GM18867 (cell line): ENCODE measurements around the gene PDGFA.

Source experiments
- ATAC-seq: cut with Tn5 transposase; IDR thresholded peaks from one replicate; pipeline ENCODE4 v1.9.1; 2021; ENCODE audit warnings: mild to moderate bottlenecking, moderate library complexity; ENCODE audit not compliant: unreplicated experiment

PDGFA gene

GRCh38 chr7:491958-492713 lies 27.5 kb downstream of the PDGFA start:
- ATAC-seq: no peak

- ATAC-seq: no peak
Measured at GRCh38 chr7:491292-491957, 28.2 kb downstream of the PDGFA start.

DNA sequence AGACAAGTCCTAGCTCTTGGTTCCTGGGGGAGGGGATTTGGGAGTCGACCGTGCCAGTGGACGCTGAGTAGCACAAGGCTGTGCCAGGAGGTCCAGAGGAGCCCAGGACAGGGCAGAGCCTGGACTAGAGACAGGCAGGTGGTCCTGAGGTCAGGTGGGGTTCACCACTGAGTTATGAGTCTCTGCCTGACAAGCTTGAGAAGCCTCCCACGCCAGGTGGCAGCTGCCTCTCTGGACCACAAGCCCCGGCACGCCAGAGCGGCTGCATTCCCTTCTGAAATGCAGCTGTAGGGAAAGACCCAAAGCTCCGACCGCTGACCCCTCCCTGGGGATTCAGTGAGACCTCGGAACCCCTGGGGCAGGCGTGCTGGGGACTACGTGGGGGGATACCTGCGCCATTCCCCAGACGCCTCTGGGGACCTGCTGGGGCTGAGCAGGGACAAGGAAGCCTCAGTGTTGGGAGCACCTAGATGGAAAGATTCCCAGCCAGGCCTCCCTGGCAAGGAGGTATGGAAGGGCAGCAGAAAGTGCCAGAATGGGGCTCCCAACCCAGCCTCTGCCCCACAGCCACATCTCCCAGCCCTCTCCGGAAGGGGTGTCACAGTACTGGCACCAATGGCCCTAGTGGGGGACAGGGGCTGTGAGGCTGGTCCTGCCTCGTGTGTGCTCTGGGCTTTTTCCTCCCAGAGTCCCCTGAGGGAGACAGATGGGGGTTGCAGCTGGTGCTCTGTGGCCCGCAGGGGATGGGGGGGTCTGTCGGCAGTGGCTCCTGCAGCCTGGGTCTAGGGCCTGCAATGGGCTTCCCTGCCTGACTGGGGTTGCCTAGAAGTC lies 29.0 kb downstream of the PDGFA start:
- ATAC-seq: no peak

- ATAC-seq: no peak
Measured at GRCh38 chr7:489876-490275, 29.8 kb downstream of the PDGFA start.

DNA sequence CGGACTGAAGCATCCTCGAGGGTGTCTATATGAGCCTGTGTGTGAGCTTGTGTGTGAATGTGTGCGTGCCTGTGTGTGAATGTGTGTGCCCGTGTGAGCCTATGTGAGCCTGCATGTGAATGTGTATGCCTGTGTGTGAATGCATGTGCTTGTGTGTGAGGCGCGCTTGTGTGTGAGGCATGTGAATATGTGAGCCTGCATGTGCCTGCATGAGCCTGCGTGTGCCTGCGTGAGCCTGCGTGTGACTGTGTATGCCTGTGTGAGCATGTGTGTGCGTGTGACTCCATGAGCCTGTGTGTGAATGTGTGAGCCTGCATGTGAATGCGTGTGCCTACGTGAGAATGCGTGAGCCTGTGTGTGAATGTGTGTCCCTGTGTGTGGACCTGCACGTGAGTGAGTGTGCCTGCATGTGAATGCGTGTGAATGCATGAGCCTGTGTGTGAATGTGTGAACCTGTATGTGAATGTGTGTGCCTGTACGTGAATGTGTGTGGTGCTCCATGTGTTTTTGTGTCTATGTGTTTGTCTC lies 33.4 kb downstream of the PDGFA start:
- no peak for ATAC-seq

DNA sequence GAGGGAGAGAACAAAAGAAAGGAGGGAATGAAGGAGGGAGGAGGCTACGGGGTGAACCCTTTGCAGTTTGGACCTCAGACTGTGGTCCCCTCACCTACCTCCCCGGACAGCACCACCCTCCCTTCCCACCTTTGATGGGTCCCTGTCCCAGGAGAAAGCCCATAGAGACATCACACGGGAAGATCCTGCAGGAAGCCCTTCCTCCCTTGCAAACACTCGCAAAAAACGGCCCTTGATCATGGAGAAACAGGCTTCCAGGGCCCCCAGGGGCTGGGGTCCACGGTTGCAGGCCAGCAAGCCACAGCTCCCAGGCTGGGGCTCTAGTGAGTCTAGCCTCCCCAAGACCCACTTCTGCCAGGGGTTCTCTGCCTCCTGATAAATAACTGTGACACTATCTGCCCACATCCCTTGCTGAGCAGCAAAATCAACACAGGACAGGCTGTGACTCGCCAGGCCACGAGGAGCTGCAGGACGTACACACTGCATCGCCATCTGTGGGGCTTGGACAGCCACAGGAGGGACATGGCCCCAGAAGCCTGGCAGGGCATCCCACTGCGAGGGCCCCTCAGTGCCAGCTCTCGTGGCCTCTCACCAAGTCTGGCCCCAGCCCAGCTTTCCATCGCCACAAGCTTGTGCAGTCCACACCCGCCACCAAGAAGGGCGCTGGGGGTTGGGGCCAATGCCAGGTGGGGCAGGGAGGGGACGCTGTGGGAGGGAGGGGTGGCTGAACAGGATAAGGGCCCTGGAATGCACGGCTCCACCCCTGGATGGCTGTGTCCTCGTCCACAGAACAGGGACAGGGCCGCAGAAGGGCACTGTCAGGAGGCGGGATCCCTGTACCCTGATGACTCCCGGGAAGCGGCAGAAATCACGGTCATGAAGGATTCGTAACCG lies 34.2 kb downstream of the PDGFA start:
- no peak for ATAC-seq

- ATAC-seq: no peak
Measured at GRCh38 chr7:484356-485101, 35.1 kb downstream of the PDGFA start.

DNA sequence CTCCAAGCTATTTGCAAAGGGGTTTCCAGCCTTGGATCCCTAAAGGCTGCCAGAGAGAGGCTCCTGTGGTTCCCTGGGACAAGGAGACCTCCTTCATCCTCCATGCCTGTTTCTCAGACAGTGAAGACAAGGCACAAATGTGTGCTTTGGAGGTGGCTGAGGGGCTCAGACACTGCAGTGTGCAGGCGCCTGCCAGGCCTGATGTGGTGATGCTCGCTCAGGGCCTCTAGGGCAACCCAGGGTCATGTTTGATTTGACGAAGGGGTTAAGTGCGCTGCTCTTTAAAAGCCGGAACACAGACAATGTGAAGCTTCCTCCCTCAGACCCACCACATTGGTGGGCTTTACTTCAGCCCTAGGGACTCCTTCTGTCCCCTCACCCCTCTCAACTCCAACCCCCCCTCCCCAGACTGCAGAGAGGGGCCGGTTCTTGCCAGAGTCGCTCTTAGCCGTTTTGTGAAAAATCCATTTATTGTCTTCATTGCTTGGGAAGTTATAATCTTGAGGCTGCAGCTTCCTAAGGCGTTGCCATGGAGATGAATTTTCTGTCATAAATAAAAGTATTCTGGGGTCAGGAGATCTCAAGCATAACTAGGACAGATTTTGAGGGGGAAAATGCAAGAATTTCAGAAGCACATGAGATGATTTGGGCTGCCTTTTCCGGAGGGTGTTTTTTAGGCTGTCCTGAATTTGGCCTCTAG lies 35.8 kb downstream of the PDGFA start:
- ATAC-seq: no peak

DNA sequence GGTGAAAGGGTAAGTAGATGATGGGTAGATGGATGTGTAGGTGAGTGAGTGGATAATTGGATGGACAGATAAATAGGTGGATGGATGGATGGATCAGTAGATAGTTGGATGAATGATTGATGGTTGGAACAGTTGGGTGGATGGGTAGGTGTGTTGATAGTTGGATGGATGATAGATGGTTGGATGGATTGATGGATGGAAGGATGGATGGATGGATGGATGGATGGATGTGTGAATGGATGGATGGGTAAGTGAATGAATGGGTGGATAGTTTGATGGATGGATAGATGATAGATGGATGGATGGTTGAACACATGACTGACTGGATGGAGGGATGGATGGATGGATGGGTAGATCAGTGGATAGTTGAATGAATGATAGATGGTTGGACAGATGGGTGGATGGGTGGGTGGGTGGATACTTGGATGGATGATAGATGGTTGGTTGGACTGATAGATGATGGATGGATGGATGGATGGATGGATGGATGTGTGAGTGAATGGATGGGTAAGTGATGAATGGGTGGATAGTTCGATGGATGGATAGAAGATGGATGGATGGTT lies 37.0 kb downstream of the PDGFA start:
- ATAC-seq: no peak

GRCh38 chr7:481219-481930 lies 38.3 kb downstream of the PDGFA start:
- no peak for ATAC-seq

- no peak for ATAC-seq
Measured at GRCh38 chr7:480531-481218, 39.0 kb downstream of the PDGFA start.

DNA sequence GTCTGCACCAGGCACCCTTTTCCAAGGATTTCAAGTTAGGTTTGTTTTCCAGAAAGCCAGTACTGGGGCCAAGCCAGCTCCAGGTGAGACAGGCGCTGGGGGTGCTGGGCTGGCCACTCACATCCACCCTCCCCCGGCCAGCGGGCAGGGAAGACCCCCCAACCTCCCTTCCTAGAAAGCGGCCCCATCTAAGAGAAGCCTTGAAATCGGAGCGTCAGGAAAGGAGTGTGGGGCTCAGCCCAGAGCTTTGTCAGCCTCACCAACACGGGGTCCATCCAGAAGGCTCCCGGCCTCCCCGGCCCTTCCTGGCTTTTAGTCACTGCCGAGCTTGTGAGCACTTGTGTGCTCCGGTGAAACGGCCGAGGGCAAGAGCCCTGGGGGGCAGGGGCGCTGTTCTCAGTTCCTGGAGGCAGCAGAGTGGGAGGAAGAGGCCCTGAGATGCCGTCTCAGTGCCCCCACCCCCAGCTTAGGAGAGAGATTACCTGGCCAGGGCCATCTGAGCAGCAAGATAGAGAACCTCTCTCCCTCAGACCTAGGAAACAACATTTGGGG lies 39.6 kb downstream of the PDGFA start:
- ATAC-seq: no peak

GRCh38 chr7:479115-479947 lies 40.3 kb downstream of the PDGFA start:
- no peak for ATAC-seq

DNA sequence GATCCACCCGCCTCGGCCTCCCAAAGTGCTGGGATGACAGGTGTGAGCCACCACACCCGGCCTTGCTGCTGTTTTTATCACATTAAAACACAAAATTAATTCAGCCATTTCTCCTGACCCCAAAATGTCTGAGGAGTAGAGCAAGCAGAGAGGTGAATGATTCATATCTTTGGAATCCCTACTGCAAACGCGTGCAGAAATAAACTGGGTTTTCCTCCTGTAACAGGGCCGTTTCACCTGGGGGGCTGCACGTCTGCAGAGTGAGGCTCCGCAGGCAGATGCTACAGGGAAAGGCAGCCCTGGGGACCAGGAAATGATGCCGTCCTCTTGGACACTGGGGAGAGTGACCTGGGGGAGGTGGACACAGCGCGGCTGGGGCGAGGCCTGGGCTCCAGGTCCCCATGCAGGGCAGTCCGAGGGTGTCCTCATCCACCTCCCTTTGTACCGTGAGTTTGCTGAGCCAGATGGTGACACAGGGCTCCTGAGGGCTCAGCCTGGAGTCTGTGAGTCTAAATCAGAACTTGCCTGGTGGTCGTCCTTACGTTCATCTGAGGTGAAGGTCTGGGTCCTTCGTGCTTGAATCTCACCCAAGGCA lies 41.9 kb downstream of the PDGFA start:
- ATAC-seq: no peak

- no peak for ATAC-seq
Measured at GRCh38 chr7:476736-477360, 42.8 kb downstream of the PDGFA start.
